GM19372 (cell line): Measurements from ENCODE around the gene KIAA0930.

ENCODE experiments used
- ATAC-seq: cut with Tn5 transposase; IDR thresholded peaks from one replicate; pipeline ENCODE4 v1.9.1; 2021; ENCODE audit warnings: mild to moderate bottlenecking, low read depth, moderate library complexity; ENCODE audit not compliant: unreplicated experiment

Gene KIAA0930

GRCh38 chr22:45185718-45186514, 54.8 kb downstream of the KIAA0930 start:
- ATAC-seq: no peak

GRCh38 chr22:45183974-45184373, 56.7 kb downstream of the KIAA0930 start:
- ATAC-seq: no peak

DNA sequence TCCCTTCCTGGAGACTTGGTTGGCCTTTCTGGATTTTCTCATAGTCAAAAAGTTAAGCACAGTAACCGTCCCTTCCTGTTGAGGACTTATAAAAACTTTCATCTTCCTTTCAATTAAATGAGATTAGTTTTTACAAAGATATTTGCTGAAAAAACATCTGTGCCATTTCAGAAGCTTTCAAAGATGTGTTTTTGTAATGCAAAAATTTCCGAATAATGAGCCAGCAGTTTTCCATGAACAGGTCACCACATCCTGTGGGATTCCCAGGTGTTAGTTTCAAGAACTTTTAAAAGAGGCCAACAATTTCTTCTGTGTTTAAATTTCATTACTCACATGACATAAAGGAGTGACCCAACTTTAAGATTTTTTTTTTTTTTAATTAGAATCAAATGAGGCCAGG, 58.9 kb downstream of the KIAA0930 start:
- no peak for ATAC-seq

DNA sequence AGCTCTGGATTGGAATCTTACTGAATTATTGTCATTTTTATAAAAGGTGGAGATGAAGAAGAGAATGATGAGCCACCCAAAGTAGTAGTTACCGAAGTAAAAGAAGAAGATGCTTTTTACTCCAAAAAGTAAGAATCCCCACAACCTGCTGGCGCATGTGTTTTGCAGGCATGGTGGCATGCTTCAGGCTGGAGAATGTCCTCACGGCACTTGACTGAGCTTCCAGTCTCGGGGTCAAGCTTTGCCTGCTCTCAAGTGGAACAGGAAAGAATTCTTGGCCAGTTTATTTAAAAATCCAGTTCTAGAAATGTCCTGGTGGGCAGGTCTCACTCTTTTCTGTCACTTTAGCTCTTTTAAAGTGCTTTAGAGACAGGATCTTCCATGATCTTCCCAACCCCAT, 59.5 kb downstream of the KIAA0930 start:
- no peak for ATAC-seq

DNA sequence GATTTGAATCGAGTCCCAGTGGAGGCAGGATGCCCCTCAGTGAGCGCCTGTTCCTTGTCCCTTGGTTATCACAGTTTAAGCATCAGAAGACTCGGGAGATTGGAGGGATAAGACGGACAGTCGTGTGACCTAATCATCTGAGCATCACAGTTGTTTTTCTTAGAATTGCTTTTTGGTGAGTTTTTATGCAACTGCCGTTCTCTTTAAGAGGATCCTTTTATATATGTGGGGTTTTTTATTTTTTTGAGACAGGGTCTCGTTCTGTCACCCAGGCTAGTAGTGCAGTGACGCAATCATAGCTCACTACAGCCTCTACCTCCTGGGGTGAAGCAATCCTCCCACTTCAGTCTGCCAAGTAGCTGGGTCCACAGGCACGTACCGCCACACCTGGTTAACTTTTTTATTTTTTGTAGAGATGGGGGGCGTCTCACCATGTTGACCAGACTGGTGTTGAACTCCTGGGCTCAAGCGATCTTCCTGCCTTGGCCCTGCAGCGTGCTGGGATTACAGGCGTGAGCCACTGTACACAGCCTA, 60.5 kb downstream of the KIAA0930 start:
- no peak for ATAC-seq

- ATAC-seq: no peak
Measured at GRCh38 chr22:45179276-45180049, 61.2 kb downstream of the KIAA0930 start.

DNA sequence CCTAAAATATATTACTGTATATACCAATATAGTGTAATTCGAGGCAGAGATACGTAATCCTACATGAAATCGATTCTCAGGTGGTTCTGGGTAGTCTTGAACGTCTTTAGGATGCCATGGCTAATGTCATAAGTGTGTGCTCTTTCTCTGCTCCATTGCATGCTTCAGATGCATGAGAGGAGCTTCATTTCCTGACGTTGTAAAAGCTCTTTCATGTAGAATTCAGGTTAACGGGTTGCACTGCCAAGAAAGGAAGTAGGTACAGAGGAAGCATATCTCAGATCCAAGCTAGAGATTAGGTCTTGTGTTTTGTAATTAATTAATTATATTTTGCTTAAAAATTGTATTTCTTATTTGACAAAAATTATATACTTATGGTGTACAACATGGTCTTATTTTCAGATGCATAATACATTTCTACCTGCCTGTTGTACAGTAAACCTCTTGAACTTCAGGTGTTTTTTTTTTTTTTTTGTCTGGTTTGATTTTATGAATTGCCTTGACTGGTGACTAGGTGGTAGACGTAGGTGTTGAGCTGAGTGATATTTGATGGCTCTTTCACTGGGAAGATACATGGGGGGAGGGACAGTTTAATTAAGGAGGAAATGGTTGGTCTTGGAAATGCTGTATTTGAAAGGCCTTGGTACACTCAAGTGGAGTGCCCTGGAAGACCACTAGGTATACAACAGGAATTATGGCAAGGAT, 67.7 kb downstream of the KIAA0930 start:
- ATAC-seq: no peak

DNA sequence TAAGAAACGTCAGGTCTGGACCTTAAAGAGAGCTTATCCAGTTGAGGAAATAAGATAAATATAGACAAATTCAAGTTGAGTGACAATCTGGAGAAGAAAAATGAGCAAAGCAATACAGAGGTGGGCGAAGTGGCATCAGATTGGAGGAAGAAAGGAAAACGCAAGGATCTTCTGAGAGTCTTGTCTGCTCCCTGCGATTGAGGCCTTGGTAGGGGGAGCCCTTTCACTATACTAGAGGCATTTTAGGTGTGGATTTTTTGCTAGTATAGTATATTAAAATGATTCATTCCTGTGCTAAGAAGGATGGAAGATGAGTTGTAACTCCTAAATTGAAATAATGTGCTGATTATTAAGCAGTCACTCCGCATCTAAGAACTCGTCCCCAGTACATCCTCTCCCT, 68.9 kb downstream of the KIAA0930 start:
- ATAC-seq: no peak

DNA sequence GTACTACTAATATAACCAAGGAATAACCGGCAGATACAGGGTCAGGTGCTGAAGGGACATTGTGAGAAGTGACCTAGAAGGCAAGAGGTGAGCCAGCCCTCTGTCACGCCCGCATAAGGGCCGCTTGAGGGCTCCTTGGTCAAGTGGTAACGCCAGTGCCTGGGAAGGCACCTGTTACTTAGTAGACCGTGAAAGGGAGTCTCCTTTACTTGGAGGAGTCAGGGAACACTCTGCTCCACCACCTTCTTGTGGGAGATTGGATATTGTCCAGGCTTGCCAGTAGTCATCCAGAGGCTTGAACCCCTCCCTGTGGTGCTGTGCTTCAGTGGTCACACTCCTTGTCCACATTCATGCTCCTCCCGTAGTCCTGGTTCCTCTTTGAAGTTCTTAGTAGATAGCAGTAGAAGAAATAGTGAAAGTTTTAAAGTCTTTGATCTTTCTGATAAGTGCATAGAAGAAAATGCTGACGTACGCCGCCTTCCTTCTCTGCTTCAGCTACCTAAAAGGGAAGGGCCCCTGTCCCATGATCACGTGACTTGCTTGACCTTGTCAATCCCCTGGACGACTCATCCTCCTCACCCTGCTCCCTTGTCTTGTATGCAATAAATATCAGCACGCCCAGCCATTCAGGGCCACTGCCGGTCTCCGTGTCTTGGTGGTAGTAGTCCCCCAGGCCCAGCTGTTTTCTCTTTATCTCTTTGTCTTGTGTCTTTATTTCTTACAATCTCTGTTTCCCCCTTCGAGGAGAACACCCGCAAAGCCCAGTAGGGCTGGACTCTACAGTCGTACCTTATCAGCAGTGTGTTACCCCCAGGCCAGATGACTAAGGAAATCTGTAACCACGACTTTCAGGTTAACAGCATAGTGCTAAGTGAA, 70.9 kb downstream of the KIAA0930 start:
- ATAC-seq: no peak

- no peak for ATAC-seq
Measured at GRCh38 chr22:45166932-45167331, 73.8 kb downstream of the KIAA0930 start.

DNA sequence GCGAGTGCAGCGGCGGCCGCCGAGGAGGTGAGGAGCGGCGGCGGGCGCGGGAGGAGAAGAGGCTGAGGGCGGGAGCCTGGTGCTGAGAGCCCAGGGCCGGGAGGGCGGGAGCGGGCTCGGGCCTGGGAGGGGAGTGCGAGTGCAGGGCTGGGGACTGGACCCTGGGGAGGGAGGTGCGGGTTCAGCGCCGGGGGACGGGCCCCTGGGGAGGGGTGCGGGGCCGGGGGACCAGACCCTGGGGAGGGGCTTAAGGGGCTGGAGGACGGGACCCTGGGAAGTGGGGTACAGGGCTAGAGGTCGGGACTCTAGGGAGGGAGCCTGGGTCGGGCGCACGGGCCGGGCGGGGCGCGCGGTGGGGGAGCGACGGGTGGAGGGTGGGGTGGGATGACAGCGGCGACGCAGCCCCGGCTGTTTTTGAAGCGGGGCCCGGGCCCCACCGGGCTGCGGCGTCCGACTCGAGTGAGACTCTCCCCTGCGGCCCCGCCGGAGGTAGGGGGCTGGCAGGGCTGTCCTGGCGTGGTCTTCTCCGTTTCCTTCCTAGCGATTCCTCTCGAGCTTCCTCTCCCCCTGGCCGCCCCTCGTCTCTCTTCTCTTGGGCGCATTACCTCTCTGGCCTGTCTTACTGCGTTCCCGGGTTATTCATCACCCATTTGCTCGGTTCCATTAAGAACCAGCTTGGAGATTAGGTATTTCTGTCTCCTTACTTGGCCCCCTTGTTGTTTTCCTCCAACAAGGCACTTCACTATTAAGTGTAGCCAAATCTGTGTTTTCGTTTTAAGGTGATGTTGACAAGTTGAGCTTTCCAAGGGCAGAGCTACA, 76.2 kb downstream of the KIAA0930 start:
- ATAC-seq: peak; percentile 16

GRCh38 chr22:45163451-45164269, 77.0 kb downstream of the KIAA0930 start, which contains the start of gene NUP50:
NUP50 (plus strand) TSS chr22:45163925; CDS start chr22:45168178, 4,253 bp downstream.
- peak; percentile 87 for ATAC-seq

GRCh38 chr22:45163099-45163450, 77.6 kb downstream of the KIAA0930 start:
- ATAC-seq: no peak

- ATAC-seq: no peak
Measured at GRCh38 chr22:45162531-45162930, 78.2 kb downstream of the KIAA0930 start.

GRCh38 chr22:45159652-45160462, 80.8 kb downstream of the KIAA0930 start:
- no peak for ATAC-seq

DNA sequence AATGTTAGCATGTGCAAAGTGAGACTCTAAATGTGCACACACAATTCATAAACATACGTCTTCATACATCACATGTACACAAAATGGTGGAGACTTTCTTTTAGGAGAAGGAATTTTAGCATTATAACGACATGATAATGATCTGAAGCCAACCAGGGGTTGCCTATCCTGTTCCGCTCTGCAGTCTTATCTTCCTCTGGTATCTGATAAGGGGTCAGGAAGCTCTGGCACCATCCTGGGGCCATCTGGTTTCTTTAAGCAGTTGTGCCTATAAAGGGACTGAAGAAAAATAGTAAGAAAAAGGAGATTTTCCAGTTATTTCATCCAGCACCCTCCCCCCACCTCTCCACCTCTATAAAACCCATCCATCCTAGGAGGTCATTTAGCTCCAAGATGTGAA, 82.8 kb downstream of the KIAA0930 start:
- ATAC-seq: no peak

DNA sequence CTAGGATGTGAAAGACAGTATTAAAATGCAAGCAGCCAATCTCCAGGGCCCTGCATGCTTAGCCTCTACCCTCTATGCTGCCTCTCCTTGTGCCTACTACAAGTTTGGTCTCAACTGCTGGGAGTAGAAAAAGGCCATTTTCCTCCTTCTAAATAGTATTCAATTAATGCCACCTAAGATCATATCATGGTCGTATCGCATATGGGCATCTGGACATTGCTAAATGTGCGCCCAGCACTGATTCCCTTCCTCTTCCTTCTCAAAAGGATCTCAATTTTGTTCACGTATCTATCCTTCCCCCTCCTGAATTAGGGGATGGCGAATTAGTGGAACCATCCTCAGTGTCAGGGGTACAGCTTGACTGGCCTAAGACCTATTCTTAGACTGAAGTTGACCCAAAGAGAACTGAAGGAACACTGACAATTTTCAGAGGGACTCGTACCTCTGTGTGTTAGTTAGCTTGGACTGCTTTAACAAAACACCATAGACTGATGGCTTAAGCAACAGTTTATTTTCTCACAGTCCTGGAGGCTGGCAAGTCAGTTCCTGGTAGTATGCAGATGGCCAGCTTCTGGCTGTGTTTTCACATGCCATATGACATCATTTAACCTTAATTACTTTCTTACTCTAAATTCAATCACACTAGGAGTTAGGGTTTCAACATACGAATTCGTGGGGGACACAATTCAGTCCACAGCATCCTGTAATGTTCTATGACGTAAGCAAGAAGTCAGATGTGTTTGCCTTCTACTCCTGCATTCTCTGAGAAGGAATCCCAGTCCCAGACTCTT, 85.4 kb downstream of the KIAA0930 start:
- no peak for ATAC-seq
